HG02852 (cell line): Measurements from ENCODE around the gene MAPK12.

Experiments used
- ATAC-seq: cut with Tn5 transposase; IDR thresholded peaks from one replicate; pipeline ENCODE4 v1.9.1; 2021; ENCODE audit warnings: mild to moderate bottlenecking, moderate library complexity; ENCODE audit not compliant: unreplicated experiment

MAPK12 gene

GRCh38 chr22:50261615-50262459 lies at the start of gene MAPK12:
Gene MAPK12 (minus strand): TSS chr22:50261683. CDS start chr22:50261509, 174 bp downstream.
- ATAC-seq: no peak

- no peak for ATAC-seq
Observed at GRCh38 chr22:50310949-50311444, 49.5 kb upstream of the MAPK12 start.

- ATAC-seq: no peak
Observed at GRCh38 chr22:50310031-50310722, 48.7 kb upstream of the MAPK12 start.

GRCh38 chr22:50309601-50309991 lies 48.1 kb upstream of the MAPK12 start:
- no peak for ATAC-seq

GRCh38 chr22:50308986-50309600 lies 47.6 kb upstream of the MAPK12 start:
- no peak for ATAC-seq

GRCh38 chr22:50308597-50308935 lies 47.1 kb upstream of the MAPK12 start:
- no peak for ATAC-seq

GRCh38 chr22:50307890-50308596 lies 46.6 kb upstream of the MAPK12 start:
- no peak for ATAC-seq

- no peak for ATAC-seq
Observed at GRCh38 chr22:50306753-50307749, 45.6 kb upstream of the MAPK12 start, which contains the start of gene PLXNB2. Gene PLXNB2 (minus strand): TSS chr22:50307646. CDS start chr22:50290584, 17,062 bp downstream.

- no peak for ATAC-seq
Observed at GRCh38 chr22:50305923-50306566, 44.6 kb upstream of the MAPK12 start.

GRCh38 chr22:50305393-50305922 lies 44.0 kb upstream of the MAPK12 start:
- ATAC-seq: no peak

GRCh38 chr22:50304528-50305392 lies 43.3 kb upstream of the MAPK12 start:
- ATAC-seq: no peak

- no peak for ATAC-seq
Observed at GRCh38 chr22:50303848-50304527, 42.5 kb upstream of the MAPK12 start.

GRCh38 chr22:50303515-50303847 lies 42.0 kb upstream of the MAPK12 start:
- no peak for ATAC-seq

- no peak for ATAC-seq
Observed at GRCh38 chr22:50302564-50302963, 41.1 kb upstream of the MAPK12 start.

- no peak for ATAC-seq
Observed at GRCh38 chr22:50302041-50302541, 40.6 kb upstream of the MAPK12 start.

GRCh38 chr22:50301581-50301991 lies 40.1 kb upstream of the MAPK12 start:
- no peak for ATAC-seq

GRCh38 chr22:50300620-50301257 lies 39.3 kb upstream of the MAPK12 start:
- ATAC-seq: no peak
